GM10248 (cell line): Measurements from ENCODE around the gene ZBTB7C.

Experiments
- CTCF ChIA-PET: fragments of 300-600 bp; sonication (Branson Sonifier 250); formaldehyde crosslinking; extraction: SDS; loops from one replicate; lab custom pipeline; 2021; ENCODE audit warnings: antibody characterized with exemption; lab: Yijun Ruan, JAX
- POLR2A ChIA-PET: fragments of 350-650 bp; sonication (Branson Sonifier 250); formaldehyde crosslinking; extraction: SDS; loops from one replicate; lab custom pipeline; 2020; ENCODE audit warnings: antibody characterized with exemption; lab: Yijun Ruan, JAX
- DNase-seq: peaks from one replicate; pipeline ENCODE4 v3.0.0; 2012; ENCODE audit errors: extremely low spot score
- CTCF ChIP-seq: IDR thresholded peaks from 2 replicates; pipeline ENCODE4 v1.5.1; 2012; ENCODE audit warnings: mild to moderate bottlenecking, low read depth; ENCODE audit errors: extremely low read depth, missing control alignments, control extremely low read depth

ZBTB7C gene

GRCh38 chr18:48109961-48110493 is 299.2 kb downstream of the ZBTB7C start:
- TF ChIP-seq CTCF, result no peak
- POLR2A ChIA-PET, result no interaction called here
- CTCF ChIA-PET, result no interaction called here
- no peak for DNase-seq

GRCh38 chr18:48108136-48108535 is 301.0 kb downstream of the ZBTB7C start:
- CTCF ChIA-PET, result interaction anchor here (1.1 kb wide), 1 partner anchor 9 kb away, joined by 3 read pairs; no protein-coding TSS in a partner anchor
- POLR2A ChIA-PET, result no interaction called here
- no peak for DNase-seq
- no peak for TF ChIP-seq CTCF

- no peak for TF ChIP-seq CTCF
Observed at GRCh38 chr18:48106976-48107781, 302.0 kb downstream of the ZBTB7C start.

GRCh38 chr18:48106498-48106897 is 302.7 kb downstream of the ZBTB7C start:
- POLR2A ChIA-PET, result no interaction called here
- no peak for TF ChIP-seq CTCF
- no peak for DNase-seq
- CTCF ChIA-PET, result no interaction called here

More at GRCh38 chr18:48106976-48107781, 302.0 kb downstream of the ZBTB7C start:
- ChIA-PET CTCF (no interaction called here), POLR2A (no interaction called here)
- DNase-seq, result no peak

- no peak for TF ChIP-seq CTCF
- DNase-seq, result no peak
- POLR2A ChIA-PET, result no interaction called here
- CTCF ChIA-PET, result no interaction called here
Observed at GRCh38 chr18:48105317-48105716, 303.9 kb downstream of the ZBTB7C start.

GRCh38 chr18:48104705-48105104 is 304.5 kb downstream of the ZBTB7C start:
- POLR2A ChIA-PET, result no interaction called here
- no peak for TF ChIP-seq CTCF
- CTCF ChIA-PET, result interaction anchor here (0.8 to 1.0 kb wide), 2 partner anchors 13 to 61 kb away, joined by 3 read pairs; no protein-coding TSS in a partner anchor
- DNase-seq, result no peak
